H9 (cell line): ENCODE data around the gene TAS1R1. TPM values are rescaled to one million over a fixed set of nuclear protein-coding genes. Genes with fewer than 3 reads are reported as not detected.

Experiments
- DNase-seq: peaks from one replicate; pipeline ENCODE4 v3.0.0-alpha.2; 2017
- H2AFZ ChIP-seq: one replicate; pipeline ENCODE4 v1.6.1; 2013; ENCODE audit warnings: mild to moderate bottlenecking, low read length, control low read depth, moderate library complexity
- H2AK5ac ChIP-seq: 2 replicates; pipeline ENCODE4 v1.6.1; 2013; ENCODE audit warnings: low read length, control low read depth, mixed read lengths; ENCODE audit not compliant: insufficient read length
- H2BK120ac ChIP-seq: one replicate; pipeline ENCODE4 v1.6.1; 2013; ENCODE audit warnings: low read depth, mild to moderate bottlenecking, low read length, control low read depth, inconsistent platforms; ENCODE audit not compliant: poor library complexity, severe bottlenecking
- H2BK12ac ChIP-seq: 2 replicates; pipeline ENCODE4 v1.6.1; 2013; ENCODE audit warnings: low read length, control low read depth, mixed read lengths, low read depth; ENCODE audit not compliant: insufficient read length
- H2BK15ac ChIP-seq: 2 replicates; pipeline ENCODE4 v1.6.1; 2013; ENCODE audit warnings: low read depth, low read length, control low read depth
- H2BK20ac ChIP-seq: one replicate; pipeline ENCODE4 v1.6.1; 2013; ENCODE audit warnings: low read depth, mild to moderate bottlenecking, low read length, control low read depth, inconsistent platforms; ENCODE audit not compliant: poor library complexity, severe bottlenecking
- H2BK5ac ChIP-seq: 2 replicates; pipeline ENCODE4 v1.6.1; 2013; ENCODE audit warnings: low read length, control low read depth, mixed read lengths; ENCODE audit not compliant: insufficient read length
- H3K14ac ChIP-seq: 2 replicates; pipeline ENCODE4 v1.6.1; 2013; ENCODE audit warnings: low read length, control low read depth; ENCODE audit not compliant: insufficient read depth
- H3K18ac ChIP-seq: 2 replicates; pipeline ENCODE4 v1.6.1; 2013; ENCODE audit warnings: low read depth, mild to moderate bottlenecking, mixed read lengths, low read length, control low read depth; ENCODE audit not compliant: insufficient read length
- H3K23ac ChIP-seq: 2 replicates; pipeline ENCODE4 v1.6.1; 2013; ENCODE audit warnings: low read length, control low read depth, mixed read lengths, low read depth; ENCODE audit not compliant: insufficient read length
- H3K23me2 ChIP-seq: 2 replicates; pipeline ENCODE4 v1.6.1; 2013; ENCODE audit warnings: low read depth, mild to moderate bottlenecking, mixed read lengths, low read length, control low read depth; ENCODE audit not compliant: insufficient read length, poor library complexity, severe bottlenecking
- H3K27ac ChIP-seq: 2 replicates; pipeline ENCODE4 v1.5.1; 2013; ENCODE audit warnings: low read length, control low read depth, mixed read lengths, low read depth; ENCODE audit not compliant: insufficient read length
- H3K27me3 ChIP-seq: 2 replicates; pipeline ENCODE4 v1.6.1; 2013; ENCODE audit warnings: low read length, control low read depth, inconsistent platforms; ENCODE audit not compliant: insufficient read depth
- H3K4ac ChIP-seq: 2 replicates; pipeline ENCODE4 v1.6.1; 2013; ENCODE audit warnings: low read depth, mild to moderate bottlenecking, control low read depth, inconsistent platforms, low read length, moderate library complexity
- H3K4me1 ChIP-seq: 2 replicates; pipeline ENCODE4 v1.6.1; 2013; ENCODE audit warnings: low read length, control low read depth, inconsistent platforms; ENCODE audit not compliant: insufficient read depth
- H3K4me2 ChIP-seq: 2 replicates; pipeline ENCODE4 v1.6.1; 2013; ENCODE audit warnings: low read length, control low read depth, mixed read lengths; ENCODE audit not compliant: insufficient read length, insufficient read depth
- H3K56ac ChIP-seq: 2 replicates; pipeline ENCODE4 v1.6.1; 2013; ENCODE audit warnings: low read depth, mild to moderate bottlenecking, mixed read lengths, low read length, control low read depth; ENCODE audit not compliant: insufficient read length
- H3K79me1 ChIP-seq: 2 replicates; pipeline ENCODE4 v1.6.1; 2013; ENCODE audit warnings: low read depth, mild to moderate bottlenecking, moderate library complexity, low read length, control low read depth, inconsistent platforms; ENCODE audit not compliant: insufficient read depth, poor library complexity, severe bottlenecking
- H3K79me2 ChIP-seq: 2 replicates; pipeline ENCODE4 v1.6.1; 2013; ENCODE audit warnings: low read length, control low read depth, inconsistent platforms; ENCODE audit not compliant: insufficient read depth
- H3K9ac ChIP-seq: 2 replicates; pipeline ENCODE4 v1.6.1; 2013; ENCODE audit warnings: low read length, control low read depth, mixed read lengths; ENCODE audit not compliant: insufficient read length; ENCODE audit errors: extremely low read depth
- H3K9me3 ChIP-seq: one replicate; pipeline ENCODE4 v1.6.1; 2013; ENCODE audit warnings: low read depth, low read length, inconsistent platforms; ENCODE audit not compliant: control insufficient read depth
- H3T11ph ChIP-seq: one replicate; pipeline ENCODE4 v1.6.1; 2013; ENCODE audit warnings: mild to moderate bottlenecking, low read length, control low read depth, inconsistent platforms
- H4K20me1 ChIP-seq: one replicate; pipeline ENCODE4 v1.6.1; 2013; ENCODE audit not compliant: control insufficient read depth, insufficient read length, insufficient read depth
- H4K5ac ChIP-seq: 2 replicates; pipeline ENCODE4 v1.6.1; 2013; ENCODE audit warnings: low read depth, mild to moderate bottlenecking, mixed read lengths, low read length, control low read depth; ENCODE audit not compliant: insufficient read length
- H4K8ac ChIP-seq: replicated peaks from 2 replicates; pipeline ENCODE4 v1.6.1; 2013; ENCODE audit warnings: low read length, control low read depth, mixed read lengths, low read depth; ENCODE audit not compliant: insufficient read length
- H4K91ac ChIP-seq: 2 replicates; pipeline ENCODE4 v1.6.1; 2013; ENCODE audit warnings: low read depth, mild to moderate bottlenecking, moderate library complexity, mixed read lengths, low read length, control low read depth; ENCODE audit not compliant: insufficient read length
- H3K27ac Mint-ChIP-seq, 3 experiments: 2 replicates in 2 of 3; 3 replicates in 1 of 3; pipeline ENCODE4 v1.8.0; 2020 to 2021; ENCODE audit warnings: mixed read lengths in 3 of 3, mild to moderate bottlenecking in 1 of 3, moderate library complexity in 1 of 3
- H3K27me3 Mint-ChIP-seq: 2 replicates; pipeline ENCODE4 v1.8.0; 2021; ENCODE audit warnings: low read depth, mild to moderate bottlenecking, moderate library complexity, mixed read lengths
- H3K36me3 Mint-ChIP-seq, 3 experiments: 2 replicates in 2 of 3; 3 replicates in 1 of 3; pipeline ENCODE4 v1.8.0; 2020 to 2021; ENCODE audit warnings: low read depth in 3 of 3, mixed read lengths in 3 of 3; ENCODE audit not compliant: insufficient read depth in 1 of 3
- H3K4me1 Mint-ChIP-seq, 2 experiments: 2 replicates each; pipeline ENCODE4 v1.8.0; 2020; ENCODE audit warnings: mixed read lengths in 2 of 2
- H3K4me3 Mint-ChIP-seq, 2 experiments: 2 replicates in 1 of 2; 3 replicates in 1 of 2; pipeline ENCODE4 v1.8.0; 2020 to 2021; ENCODE audit warnings: mild to moderate bottlenecking in 2 of 2, mixed read lengths in 2 of 2, moderate library complexity in 1 of 2
- H3K9me3 Mint-ChIP-seq, 2 experiments: 2 replicates in 1 of 2; 3 replicates in 1 of 2; pipeline ENCODE4 v1.8.0; 2020; ENCODE audit warnings: mild to moderate bottlenecking in 2 of 2, mixed read lengths in 2 of 2, moderate library complexity in 1 of 2
- CTCF ChIP-seq: fragments of 200-600 bp; sonication (generic); conservative IDR thresholded peaks from 3 replicates; pipeline ENCODE4 v1.8.0; 2021; ENCODE audit warnings: antibody characterized with exemption, mild to moderate bottlenecking
- WGBS: extraction: QIAGEN DNeasy Blood & Tissue Kit; methylation state at CpG from one replicate; pipeline ENCODE4 v1.1.7; 2013; ENCODE audit warnings: missing lambda C conversion rate, low lambda C conversion rate, mixed read lengths; ENCODE audit not compliant: insufficient read length; ENCODE audit errors: extremely low coverage; 5-methylcytosine and 5-hydroxymethylcytosine counted together
- total RNA-seq: library from RNA; stranded (reverse); gene quantifications from 2 replicates; pipeline ENCODE4 v1.2.1, GENCODE V29; 2021

TAS1R1 gene
- total RNA-seq, 1 experiment from 2014 or later: not detected

DNA sequence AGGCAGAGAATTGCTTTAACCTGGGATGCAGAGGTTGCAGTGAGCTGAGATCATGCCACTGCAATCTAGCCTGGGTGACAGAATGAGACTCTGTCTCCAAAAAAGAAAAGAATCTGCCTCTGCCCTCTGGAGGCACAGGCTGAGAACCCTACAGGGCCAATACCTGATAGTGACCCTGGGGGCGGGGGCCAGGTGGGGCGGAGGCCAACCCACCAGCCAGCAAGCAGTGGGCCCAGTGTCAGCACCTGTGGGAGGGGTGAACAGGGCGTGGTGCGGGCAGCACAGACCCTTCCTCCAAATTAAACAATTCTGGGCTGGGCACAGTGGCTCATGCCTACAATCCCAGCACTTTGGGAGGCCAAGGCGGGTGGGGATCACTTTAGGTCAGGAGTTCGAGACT, 44.6 kb upstream of the TAS1R1 start:
- WGBS: no CpG with 5 or more reads among the region's 6 CpGs

More for the DNA sequence above, 44.6 kb upstream of the TAS1R1 start:
- no peaks in the 10 kb centered on the region for H3K27me3 Mint-ChIP-seq
- H2BK5ac ChIP-seq: no peak overlapping the region
- peaks cover 0 to 3% of the 10 kb centered on the region in 2 experiments; a peak in 2 of 4 replicates for H3K4me1 Mint-ChIP-seq
- H3K9ac ChIP-seq: no peak overlapping the region
- no peak overlapping the region; a peak in 2 of 7 replicates for H3K27ac Mint-ChIP-seq
- H3T11ph ChIP-seq: no peak overlapping the region
- no peak overlapping the region for H2BK12ac ChIP-seq
- H3K4me1 ChIP-seq: no peaks in the 10 kb centered on the region
- H2BK20ac ChIP-seq: no peak overlapping the region
- no peaks in the 10 kb centered on the region for H3K23me2 ChIP-seq
- no peak overlapping the region for H4K5ac ChIP-seq
- H3K4me2 ChIP-seq: no peak overlapping the region
- H3K79me1 ChIP-seq: no peaks in the 10 kb centered on the region
- H3K14ac ChIP-seq: no peak overlapping the region
- no peak overlapping the region for H2BK15ac ChIP-seq
- no peak for TF ChIP-seq CTCF
- H3K56ac ChIP-seq: no peak overlapping the region
- no peaks in the 10 kb centered on the region for H3K9me3 Mint-ChIP-seq
- H3K36me3 Mint-ChIP-seq: no peaks in the 10 kb centered on the region
- H3K23ac ChIP-seq: no peak overlapping the region
- H3K27me3 ChIP-seq: no peaks in the 10 kb centered on the region
- H2AK5ac ChIP-seq: no peak overlapping the region
- H4K91ac ChIP-seq: no peak overlapping the region
- DNase-seq: no peak
- H3K9me3 ChIP-seq: no peaks in the 10 kb centered on the region
- no peak overlapping the region for H3K27ac ChIP-seq
- H4K20me1 ChIP-seq: no peaks in the 10 kb centered on the region
- H3K79me2 ChIP-seq: no peaks in the 10 kb centered on the region
- no peak overlapping the region for H2AFZ ChIP-seq
- H3K18ac ChIP-seq: no peak overlapping the region
- no peak overlapping the region for H3K4ac ChIP-seq
- H4K8ac ChIP-seq: no peak overlapping the region
- no peak overlapping the region for H3K4me3 Mint-ChIP-seq
- no peak overlapping the region for H2BK120ac ChIP-seq
